HepG2 (cell line): ENCODE results near the gene PODXL2. TPM values are rescaled to one million over a fixed set of nuclear protein-coding genes. Genes with fewer than 3 reads are reported as not detected.
A peak's percentile ranks its signal among the peaks of the same experiment; 100 is the strongest.

Experiments
- CAMTA2 ChIP-seq: sonication (generic); formaldehyde crosslinking; IDR thresholded peaks from 2 replicates; pipeline ENCODE4 v1.4.0; 2020; ENCODE audit warnings: mild to moderate bottlenecking, missing genetic modification reagents, borderline replicate concordance
- CBX5 ChIP-seq: sonication (generic); formaldehyde crosslinking; IDR thresholded peaks from 2 replicates; pipeline ENCODE4 v1.4.0; 2020; ENCODE audit warnings: missing genetic modification reagents, borderline replicate concordance
- FOXC1 ChIP-seq: sonication (generic); formaldehyde crosslinking; IDR thresholded peaks from 2 replicates; pipeline ENCODE4 v1.8.0; 2022; ENCODE audit warnings: mild to moderate bottlenecking, missing genetic modification reagents, borderline replicate concordance
- FOXK1 ChIP-seq: sonication (generic); formaldehyde crosslinking; IDR thresholded peaks from 2 replicates; pipeline ENCODE4 v1.4.0; 2020; ENCODE audit warnings: low read depth, missing genetic modification reagents, borderline replicate concordance
- HCFC1 ChIP-seq: fragments of 150-350 bp; IDR thresholded peaks from 2 replicates; pipeline ENCODE4 v1.6.1; 2014; ENCODE audit warnings: low read depth, low read length
- IRX3 ChIP-seq: sonication (generic); formaldehyde crosslinking; IDR thresholded peaks from 2 replicates; pipeline ENCODE4 v1.8.1; 2023; ENCODE audit warnings: mild to moderate bottlenecking, low read depth, missing genetic modification reagents, borderline replicate concordance
- JDP2 ChIP-seq: sonication (generic); formaldehyde crosslinking; IDR thresholded peaks from 2 replicates; pipeline ENCODE4 v1.8.1; 2022; ENCODE audit warnings: missing genetic modification reagents, borderline replicate concordance
- NFE2 ChIP-seq: sonication (generic); formaldehyde crosslinking; IDR thresholded peaks from 2 replicates; pipeline ENCODE4 v1.4.0; 2020; ENCODE audit warnings: missing genetic modification reagents
- NFIB ChIP-seq: sonication (generic); formaldehyde crosslinking; IDR thresholded peaks from 2 replicates; pipeline ENCODE4 v1.9.0; 2021; ENCODE audit warnings: missing genetic modification reagents, mild to moderate bottlenecking, borderline replicate concordance
- NR1H2 ChIP-seq: sonication (generic); formaldehyde crosslinking; IDR thresholded peaks from 2 replicates; pipeline ENCODE4 v1.8.1; 2022; ENCODE audit warnings: low read depth, missing genetic modification reagents, borderline replicate concordance
- PRPF4 ChIP-seq: fragments of 200-400 bp; formaldehyde crosslinking; IDR thresholded peaks from 2 replicates; pipeline ENCODE4 v1.6.1; 2016; ENCODE audit warnings: low read length, low read depth; ENCODE audit not compliant: poor library complexity, severe bottlenecking
- RAD51 ChIP-seq: fragments of 450-650 bp; IDR thresholded peaks from 2 replicates; pipeline ENCODE4 v1.6.1; 2016; ENCODE audit warnings: borderline replicate concordance
- REXO4 ChIP-seq: sonication (generic); formaldehyde crosslinking; IDR thresholded peaks from 2 replicates; pipeline ENCODE4 v1.8.0; 2022; ENCODE audit warnings: missing genetic modification reagents, mild to moderate bottlenecking, borderline replicate concordance
- SMARCE1 ChIP-seq: fragments of 450-650 bp; IDR thresholded peaks from 2 replicates; pipeline ENCODE4 v1.6.1; 2017; ENCODE audit warnings: borderline replicate concordance
- ZFP41 ChIP-seq: sonication (generic); formaldehyde crosslinking; IDR thresholded peaks from 2 replicates; pipeline ENCODE4 v1.4.0; 2020; ENCODE audit warnings: mild to moderate bottlenecking, missing genetic modification reagents, borderline replicate concordance
- ZNF121 ChIP-seq: sonication (generic); formaldehyde crosslinking; IDR thresholded peaks from 2 replicates; pipeline ENCODE4 v1.5.0; 2020; ENCODE audit warnings: mild to moderate bottlenecking, missing genetic modification reagents
- ZNF510 ChIP-seq: sonication (generic); formaldehyde crosslinking; IDR thresholded peaks from 2 replicates; pipeline ENCODE4 v1.4.0; 2020; ENCODE audit warnings: low read depth, mild to moderate bottlenecking, missing genetic modification reagents
- ZNF629 ChIP-seq: sonication (generic); formaldehyde crosslinking; conservative IDR thresholded peaks from 2 replicates; pipeline ENCODE4 v1.5.0; 2020; ENCODE audit warnings: missing genetic modification reagents
- ZNF780A ChIP-seq: sonication (generic); formaldehyde crosslinking; IDR thresholded peaks from 2 replicates; pipeline ENCODE4 v1.8.0; 2022; ENCODE audit warnings: mild to moderate bottlenecking, missing genetic modification reagents, moderate library complexity
- polyA plus RNA-seq, 8 experiments: library from polyadenylated mRNA; depleted of rRNA in 3 of 8; stranded (reverse) in 7 of 8; unstranded in 1 of 8; fragments of >200 nt; fragmentation: Illumina TruSeq in 4 of 8; extraction: Trizol in 4 of 8; gene quantifications; 2 replicates each; pipeline versions ENCODE4 v1.2.1 to v1.2.3, GENCODE V29; 2011 to 2016; ENCODE audit warnings: low read depth in 4 of 8, missing spikeins in 1 of 8, mixed read lengths in 1 of 8; ENCODE audit not compliant: insufficient read depth in 1 of 8
- total RNA-seq, 5 experiments: library from RNA; depleted of rRNA; stranded (reverse); fragments of >200 nt; fragmentation: Illumina TruSeq; extraction: Trizol; gene quantifications; 2 replicates each; pipeline ENCODE4 v1.2.3, GENCODE V29; 2016; ENCODE audit warnings: low read depth in 1 of 5
- TF ChIP-seq, protein P1 (sequence below), 2 experiments: sonication (generic) in 1 of 2; formaldehyde crosslinking in 1 of 2; IDR thresholded peaks; 2 replicates each; pipeline versions ENCODE4 v1.5.1 to v1.6.1; 2011 to 2020; ENCODE audit warnings: borderline replicate concordance in 1 of 2, low read depth in 1 of 2, low read length in 1 of 2, mild to moderate bottlenecking in 1 of 2, missing genetic modification reagents in 1 of 2, moderate library complexity in 1 of 2
- TF ChIP-seq, protein P2 (sequence below): IDR thresholded peaks from 2 replicates; pipeline ENCODE4 v1.4.0; 2020; ENCODE audit warnings: mild to moderate bottlenecking, missing genetic modification reagents
- TF ChIP-seq, protein P3 (sequence below): sonication (generic); formaldehyde crosslinking; IDR thresholded peaks from 2 replicates; pipeline ENCODE4 v1.4.0; 2020; ENCODE audit warnings: mild to moderate bottlenecking, missing genetic modification reagents

PODXL2 gene
- total and polyA plus RNA-seq, 2 of the 13 experiments (the other 11 are each of a cell fraction or from before 2014, with no cell fraction given): 20.4 to 25.1 TPM

DNA sequence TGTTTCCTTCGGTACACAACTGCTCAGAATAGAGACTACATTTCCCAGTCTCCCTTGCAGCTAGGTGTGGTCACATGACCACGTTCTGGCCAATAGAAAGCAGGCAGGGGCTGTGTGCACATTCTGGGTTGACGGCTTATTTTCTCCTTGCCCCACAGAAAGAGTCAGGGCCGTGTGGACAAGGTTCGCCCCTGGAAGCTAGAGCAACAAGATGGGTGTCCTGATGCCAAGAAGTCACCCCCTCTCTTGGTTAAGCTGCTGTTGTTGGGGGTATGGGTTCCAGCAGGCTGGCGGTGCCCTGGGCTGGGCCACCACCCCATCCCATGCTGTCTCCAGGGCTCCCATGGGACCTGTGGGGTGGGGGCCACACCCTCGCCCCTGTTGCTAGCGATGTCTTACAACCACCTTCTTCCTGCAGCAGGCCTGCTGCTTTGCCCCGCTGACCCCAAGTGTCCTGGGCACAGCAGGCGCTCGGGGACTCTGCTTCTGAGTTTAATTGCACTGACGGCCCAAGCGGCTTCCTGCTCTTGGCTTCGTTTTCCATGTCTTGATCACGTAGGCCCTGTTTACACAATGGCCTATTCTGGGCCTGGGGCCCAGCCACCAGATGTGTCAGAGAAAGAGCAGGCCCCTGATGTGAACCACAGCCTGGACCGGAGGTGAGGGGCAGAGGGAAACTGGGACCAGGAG is 68.7 kb downstream of the PODXL2 start (continued):
- TF ChIP-seq CBX5 (CRISPR knock-in tag) (no peak), SMARCE1 (no peak), PRPF4 (no peak), ZFP41 (CRISPR knock-in tag) (no peak), RAD51 (peak; percentile 86; the same call in 1 of the 2 replicates), HCFC1 (peak; percentile 73; the same call in 1 of the 2 replicates), ZNF629 (CRISPR knock-in tag) (no peak), IRX3 (CRISPR knock-in tag) (no peak), ZNF510 (CRISPR knock-in tag) (no peak), JDP2 (CRISPR knock-in tag) (no peak), FOXC1 (CRISPR knock-in tag) (peak; percentile 45; the same call in 1 of the 2 replicates), CAMTA2 (CRISPR knock-in tag) (no peak), NR1H2 (CRISPR knock-in tag) (no peak), NFE2 (CRISPR knock-in tag) (no peak), FOXK1 (CRISPR knock-in tag) (peak; percentile 20; the same call in 1 of the 2 replicates), REXO4 (CRISPR knock-in tag) (no peak), NFIB (CRISPR knock-in tag) (no peak), ZNF121 (CRISPR knock-in tag) (no peak), ZNF780A (CRISPR knock-in tag) (no peak)
- TF ChIP-seq, protein P1, sequence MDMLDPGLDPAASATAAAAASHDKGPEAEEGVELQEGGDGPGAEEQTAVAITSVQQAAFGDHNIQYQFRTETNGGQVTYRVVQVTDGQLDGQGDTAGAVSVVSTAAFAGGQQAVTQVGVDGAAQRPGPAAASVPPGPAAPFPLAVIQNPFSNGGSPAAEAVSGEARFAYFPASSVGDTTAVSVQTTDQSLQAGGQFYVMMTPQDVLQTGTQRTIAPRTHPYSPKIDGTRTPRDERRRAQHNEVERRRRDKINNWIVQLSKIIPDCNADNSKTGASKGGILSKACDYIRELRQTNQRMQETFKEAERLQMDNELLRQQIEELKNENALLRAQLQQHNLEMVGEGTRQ (IDR thresholded peaks at IDR 0.05; ENCODE audit: low read depth, low read length): peak; percentile 87
- TF ChIP-seq, protein P1 (CRISPR knock-in tag; IDR thresholded peaks at IDR 0.05; ENCODE audit: borderline replicate concordance): peak; percentile 94; the same call in 1 of the 2 replicates
- TF ChIP-seq, protein P2, sequence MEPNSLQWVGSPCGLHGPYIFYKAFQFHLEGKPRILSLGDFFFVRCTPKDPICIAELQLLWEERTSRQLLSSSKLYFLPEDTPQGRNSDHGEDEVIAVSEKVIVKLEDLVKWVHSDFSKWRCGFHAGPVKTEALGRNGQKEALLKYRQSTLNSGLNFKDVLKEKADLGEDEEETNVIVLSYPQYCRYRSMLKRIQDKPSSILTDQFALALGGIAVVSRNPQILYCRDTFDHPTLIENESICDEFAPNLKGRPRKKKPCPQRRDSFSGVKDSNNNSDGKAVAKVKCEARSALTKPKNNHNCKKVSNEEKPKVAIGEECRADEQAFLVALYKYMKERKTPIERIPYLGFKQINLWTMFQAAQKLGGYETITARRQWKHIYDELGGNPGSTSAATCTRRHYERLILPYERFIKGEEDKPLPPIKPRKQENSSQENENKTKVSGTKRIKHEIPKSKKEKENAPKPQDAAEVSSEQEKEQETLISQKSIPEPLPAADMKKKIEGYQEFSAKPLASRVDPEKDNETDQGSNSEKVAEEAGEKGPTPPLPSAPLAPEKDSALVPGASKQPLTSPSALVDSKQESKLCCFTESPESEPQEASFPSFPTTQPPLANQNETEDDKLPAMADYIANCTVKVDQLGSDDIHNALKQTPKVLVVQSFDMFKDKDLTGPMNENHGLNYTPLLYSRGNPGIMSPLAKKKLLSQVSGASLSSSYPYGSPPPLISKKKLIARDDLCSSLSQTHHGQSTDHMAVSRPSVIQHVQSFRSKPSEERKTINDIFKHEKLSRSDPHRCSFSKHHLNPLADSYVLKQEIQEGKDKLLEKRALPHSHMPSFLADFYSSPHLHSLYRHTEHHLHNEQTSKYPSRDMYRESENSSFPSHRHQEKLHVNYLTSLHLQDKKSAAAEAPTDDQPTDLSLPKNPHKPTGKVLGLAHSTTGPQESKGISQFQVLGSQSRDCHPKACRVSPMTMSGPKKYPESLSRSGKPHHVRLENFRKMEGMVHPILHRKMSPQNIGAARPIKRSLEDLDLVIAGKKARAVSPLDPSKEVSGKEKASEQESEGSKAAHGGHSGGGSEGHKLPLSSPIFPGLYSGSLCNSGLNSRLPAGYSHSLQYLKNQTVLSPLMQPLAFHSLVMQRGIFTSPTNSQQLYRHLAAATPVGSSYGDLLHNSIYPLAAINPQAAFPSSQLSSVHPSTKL: no peak
- TF ChIP-seq, protein P3, sequence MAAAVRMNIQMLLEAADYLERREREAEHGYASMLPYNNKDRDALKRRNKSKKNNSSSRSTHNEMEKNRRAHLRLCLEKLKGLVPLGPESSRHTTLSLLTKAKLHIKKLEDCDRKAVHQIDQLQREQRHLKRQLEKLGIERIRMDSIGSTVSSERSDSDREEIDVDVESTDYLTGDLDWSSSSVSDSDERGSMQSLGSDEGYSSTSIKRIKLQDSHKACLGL (CRISPR knock-in tag): no peak
